Stimulated activated CD4-positive, alpha-beta T cell treated with anti-CD3 and anti-CD28 coated beads, Interleukin-2, amount 100 ng/mL, for 4 hours (primary cell): ENCODE results near the gene TBC1D14.
"Not testable (repeated sequence)": the region's sequence is repeated elsewhere in the genome, so short reads cannot be mapped to it uniquely, and the experiment has no call there.

Experiments used
- DNase-seq: peaks from one replicate; pipeline ENCODE4 v3.0.0-alpha.2; 2020; ENCODE audit warnings: low read depth

TBC1D14 gene

GRCh38 chr4:6890358-6890757 is 19.3 kb upstream of the TBC1D14 start:
- DNase-seq = no peak

DNA sequence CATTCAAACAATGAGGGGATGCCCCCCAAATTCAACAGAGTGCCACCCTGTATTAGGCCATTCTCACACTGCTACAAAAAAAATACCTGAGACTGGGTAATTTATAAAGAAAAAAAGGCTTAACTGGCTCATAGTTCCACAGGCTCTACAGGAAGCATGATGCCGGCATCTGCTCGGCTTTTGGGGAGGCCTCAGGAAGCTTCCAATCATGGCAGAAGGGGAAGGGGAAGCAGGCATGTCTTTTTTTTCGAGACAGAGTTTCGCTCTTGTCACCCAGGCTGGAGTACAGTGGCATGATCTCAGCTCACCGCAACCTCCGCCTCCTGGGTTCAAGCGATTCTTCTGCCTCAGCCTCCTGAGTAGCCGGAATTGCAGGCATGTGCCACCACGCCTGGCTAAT is 18.7 kb upstream of the TBC1D14 start:
- DNase-seq = not testable (repeated sequence)

GRCh38 chr4:6891436-6892170 is 18.0 kb upstream of the TBC1D14 start:
- no peak for DNase-seq

DNA sequence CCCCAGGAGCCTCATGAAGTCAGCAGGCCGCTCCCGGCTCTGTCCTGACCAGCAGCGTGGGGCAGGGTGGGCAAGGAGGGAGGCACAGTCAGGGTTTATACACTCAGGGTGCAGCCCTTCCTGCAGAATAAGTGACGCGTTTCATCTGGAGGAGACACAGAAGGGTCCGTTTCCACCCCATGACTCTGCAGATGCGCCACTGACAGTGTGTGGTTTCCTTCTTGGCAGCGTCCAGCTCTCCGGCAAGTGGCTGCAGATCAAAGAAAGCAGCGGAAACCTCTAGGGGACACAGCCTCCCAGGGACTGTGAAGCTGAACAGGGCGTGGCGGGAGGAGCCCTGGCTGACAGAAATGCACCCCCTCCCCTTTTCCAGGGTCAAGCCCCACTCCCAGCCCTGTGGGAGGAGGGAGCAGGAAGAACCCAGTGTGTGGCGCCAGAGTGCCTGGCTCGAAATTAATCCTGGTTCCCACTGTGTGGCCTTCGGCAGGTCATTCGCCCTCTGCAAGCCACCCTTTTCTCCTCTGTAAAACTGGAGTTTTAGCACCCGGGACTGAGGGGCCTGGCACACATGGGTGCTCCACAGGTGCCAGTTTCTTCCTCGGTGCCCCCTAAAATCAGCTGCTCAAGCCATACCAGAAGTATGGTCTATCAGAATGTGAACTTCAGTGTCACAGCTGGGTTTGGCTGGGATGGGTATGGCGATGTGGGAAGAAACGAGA is 17.3 kb upstream of the TBC1D14 start:
- DNase-seq = no peak

- DNase-seq = no peak
Measured at GRCh38 chr4:6892909-6893202, 16.8 kb upstream of the TBC1D14 start.

DNA sequence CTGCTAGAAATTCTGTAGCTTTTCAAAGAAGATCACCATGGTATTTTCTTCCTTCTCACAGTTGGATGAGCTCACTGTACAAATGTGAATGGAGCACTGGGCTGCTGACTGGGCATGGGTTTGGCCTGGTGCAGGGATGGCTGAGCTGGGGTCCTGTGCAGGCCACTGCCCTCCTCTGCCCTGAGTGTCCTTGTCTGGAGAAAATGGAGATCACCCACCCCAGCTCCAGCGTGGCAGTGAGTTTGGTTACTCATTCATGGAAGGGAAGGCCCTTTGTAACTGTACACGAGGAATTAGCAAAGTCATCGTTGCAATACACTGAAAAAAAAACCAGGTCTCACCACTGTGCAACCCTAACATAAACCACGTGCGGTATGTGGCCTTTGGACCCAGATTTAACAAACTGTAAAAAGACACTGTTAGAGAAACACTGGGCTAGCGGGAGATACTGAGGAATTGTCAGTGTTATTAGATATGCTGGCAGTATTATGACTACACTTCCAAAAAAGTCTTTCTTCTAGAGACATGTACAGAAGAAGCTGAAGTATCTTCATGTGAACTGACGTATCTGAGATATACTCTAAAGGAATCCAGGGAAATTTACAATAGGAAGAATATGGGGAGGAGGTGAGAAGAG is 16.1 kb upstream of the TBC1D14 start:
- DNase-seq = no peak

- DNase-seq = no peak
Measured at GRCh38 chr4:6894086-6894478, 15.5 kb upstream of the TBC1D14 start.

- no peak for DNase-seq
Measured at GRCh38 chr4:6894528-6895498, 14.8 kb upstream of the TBC1D14 start.

- DNase-seq = no peak
Measured at GRCh38 chr4:6896035-6896434, 13.6 kb upstream of the TBC1D14 start.

DNA sequence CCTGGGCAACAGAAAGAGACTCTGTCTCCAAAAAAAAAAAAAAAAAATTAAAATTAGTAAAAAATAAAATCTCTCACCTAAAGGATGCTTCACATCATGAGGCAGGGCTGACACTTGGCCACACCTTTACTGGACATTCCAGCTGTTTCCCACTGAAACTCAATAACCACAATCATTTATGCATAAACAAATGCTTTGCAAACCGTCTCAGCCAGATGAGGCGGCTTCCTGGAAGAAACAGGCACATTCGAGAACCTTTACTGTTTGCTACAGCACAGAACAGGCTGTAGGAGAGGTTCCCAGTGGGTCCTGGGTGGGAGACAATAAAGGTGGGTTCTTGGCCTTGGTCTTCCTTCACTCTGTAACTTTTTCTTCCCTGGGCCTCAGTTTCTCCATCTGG is 10.9 kb upstream of the TBC1D14 start:
- no peak for DNase-seq

DNA sequence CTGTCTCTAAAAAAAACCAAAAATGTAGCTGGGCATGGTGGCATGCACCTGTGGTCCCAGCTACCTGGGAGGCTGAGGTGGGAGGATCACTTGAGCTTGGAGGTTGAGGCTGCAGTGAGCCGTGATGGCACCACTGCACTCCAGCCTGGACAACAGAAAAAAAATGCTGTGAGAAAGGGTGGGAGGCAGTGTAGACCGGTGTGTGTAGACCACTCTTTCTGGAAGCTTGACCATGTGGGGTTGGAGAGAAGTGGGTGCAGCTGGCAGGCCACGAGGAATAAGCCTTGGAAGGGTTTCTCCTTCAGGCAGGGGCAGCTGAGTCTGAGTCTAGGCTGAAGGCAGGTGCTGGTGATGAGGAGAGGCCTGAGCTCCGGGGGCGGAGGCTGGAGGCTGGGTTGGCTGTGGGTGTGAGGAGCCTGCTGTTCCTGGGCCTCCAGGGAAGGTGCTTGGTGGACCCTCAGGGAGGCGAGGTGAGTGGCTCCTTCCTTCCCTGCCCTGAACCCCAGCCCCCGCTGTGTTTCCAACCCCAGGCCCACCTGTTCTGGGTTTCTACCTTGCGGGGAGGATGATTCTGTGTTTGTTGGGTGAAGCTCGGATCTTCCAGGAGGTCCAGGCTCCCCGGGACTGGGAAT is 9.3 kb upstream of the TBC1D14 start:
- DNase-seq = no peak

DNA sequence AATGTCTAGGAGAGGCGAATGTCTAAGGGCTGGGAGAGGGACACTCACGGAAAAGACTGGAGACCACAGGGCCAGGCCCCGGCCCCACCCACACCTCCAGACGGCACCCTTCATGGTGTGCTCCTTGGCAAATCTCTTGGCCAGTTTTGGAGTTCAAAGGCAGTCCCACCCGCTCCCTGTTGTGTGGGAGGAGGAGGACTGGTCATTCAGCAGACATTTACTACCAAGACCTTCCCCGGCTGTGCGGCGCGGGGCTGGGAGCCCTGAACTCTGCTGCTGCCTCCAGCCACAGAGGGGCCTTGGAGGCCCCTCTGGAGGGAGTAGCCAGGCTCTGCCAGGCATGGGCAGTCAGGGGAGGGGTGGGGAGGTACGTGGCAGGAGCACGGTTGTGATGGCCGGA is 8.7 kb upstream of the TBC1D14 start:
- DNase-seq = no peak

GRCh38 chr4:6901669-6902317 is 7.8 kb upstream of the TBC1D14 start:
- no peak for DNase-seq

DNA sequence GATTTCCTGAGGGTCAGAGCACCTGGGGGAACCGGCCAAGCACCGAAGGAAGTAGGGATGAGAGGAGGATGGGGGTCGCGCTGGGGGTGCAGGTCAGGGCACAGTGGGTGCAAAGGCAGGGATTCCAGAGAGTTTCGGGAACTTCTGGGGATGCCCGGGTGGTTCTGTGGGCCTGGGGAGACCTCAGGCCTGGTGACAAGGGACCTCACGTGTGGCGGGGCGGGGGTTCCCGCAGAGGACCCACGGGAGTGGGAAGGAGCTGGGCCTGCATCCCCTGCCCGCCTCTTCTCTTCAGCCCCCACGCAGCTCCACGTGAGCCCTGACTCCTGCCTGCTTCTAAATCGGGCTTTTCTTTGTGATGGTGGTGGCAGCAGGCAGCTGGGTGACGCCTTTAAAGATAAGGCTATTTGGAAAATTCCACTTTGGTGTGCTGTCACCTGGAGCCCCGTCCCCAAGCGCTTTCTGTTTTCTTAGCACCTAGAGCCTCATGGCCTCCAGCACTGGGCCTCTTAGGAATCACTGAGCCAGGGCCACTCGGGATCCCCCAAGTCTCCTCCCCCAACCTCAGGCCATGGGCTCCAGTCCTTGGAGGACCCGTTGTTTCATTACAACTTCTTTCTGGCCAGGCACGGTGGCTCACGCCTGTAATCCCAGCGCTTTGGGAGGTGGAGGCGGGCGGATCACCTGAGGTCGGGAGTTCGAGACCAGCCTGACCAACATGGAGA is 7.1 kb upstream of the TBC1D14 start:
- DNase-seq = no peak

DNA sequence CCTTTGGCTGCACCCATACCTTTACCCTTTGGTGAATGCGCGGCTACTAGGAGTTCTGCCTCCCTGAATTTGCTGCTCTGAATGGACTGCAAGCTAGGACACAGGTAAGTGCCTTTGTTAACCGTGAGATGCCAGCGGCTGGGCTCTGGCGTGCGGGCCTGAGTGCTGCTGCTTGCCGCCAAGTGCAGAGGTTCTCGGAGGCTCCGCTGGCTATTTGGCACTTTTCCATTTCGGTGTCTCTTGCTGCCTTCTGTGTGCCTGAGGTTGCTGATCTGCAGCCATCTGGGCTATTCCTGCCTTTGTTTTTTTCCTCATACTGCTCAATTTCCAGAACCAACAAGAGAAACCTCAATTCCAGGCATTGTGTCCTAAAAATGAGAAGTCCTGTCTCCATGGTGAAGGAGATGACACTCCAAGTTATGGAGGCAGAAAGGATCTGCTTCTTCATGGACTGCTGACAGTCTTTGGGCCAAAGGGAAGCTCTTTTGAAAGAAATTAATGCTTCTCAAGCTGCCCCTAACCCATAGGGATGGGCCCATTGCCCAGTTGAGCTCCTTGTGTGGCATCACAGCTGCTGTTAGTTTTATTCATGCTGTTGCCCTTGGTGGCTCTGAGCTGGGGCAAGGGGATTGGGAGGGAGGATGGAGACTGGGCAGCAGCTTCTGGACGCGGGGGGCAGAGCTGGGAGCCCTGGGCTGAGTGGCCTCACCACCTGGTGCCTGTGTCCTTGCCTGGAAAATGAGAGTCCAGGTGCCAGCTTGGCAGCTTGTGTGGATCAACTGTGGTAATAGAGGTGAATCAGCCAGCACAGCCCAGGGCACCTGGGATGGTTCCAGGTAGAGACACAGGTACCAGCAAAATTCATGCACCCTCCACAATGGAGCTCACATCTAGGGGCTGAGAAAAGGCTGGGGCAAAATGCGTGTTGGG is 3.8 kb upstream of the TBC1D14 start:
- DNase-seq = no peak

- DNase-seq = not testable (repeated sequence)
Measured at GRCh38 chr4:6906486-6906885, 3.1 kb upstream of the TBC1D14 start.

DNA sequence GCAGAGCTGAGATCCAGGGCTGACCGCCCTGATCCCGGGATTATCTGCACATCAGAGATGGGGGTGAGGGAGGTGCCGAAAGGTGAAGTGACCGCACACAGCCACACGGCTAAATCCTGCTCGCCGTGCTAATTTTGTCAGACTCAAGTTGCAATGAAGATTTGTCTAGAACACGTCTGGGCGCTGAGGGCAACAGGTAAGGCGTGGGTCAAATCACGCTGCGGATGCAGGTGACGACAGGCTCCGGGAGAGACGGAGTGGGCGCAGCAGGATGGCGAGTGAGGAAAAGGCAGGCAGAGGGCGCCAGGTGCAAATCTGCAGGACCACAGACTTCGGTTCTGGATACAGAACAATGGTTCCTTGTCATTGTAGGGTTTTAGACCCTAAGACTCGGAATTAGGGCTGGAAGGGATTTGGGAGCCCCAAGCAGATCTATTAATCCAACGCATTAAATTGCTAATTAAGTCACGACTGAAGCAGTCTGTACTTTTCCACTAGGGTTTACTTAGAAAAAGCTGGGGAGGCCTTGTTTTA is 1.9 kb upstream of the TBC1D14 start:
- DNase-seq = no peak

DNA sequence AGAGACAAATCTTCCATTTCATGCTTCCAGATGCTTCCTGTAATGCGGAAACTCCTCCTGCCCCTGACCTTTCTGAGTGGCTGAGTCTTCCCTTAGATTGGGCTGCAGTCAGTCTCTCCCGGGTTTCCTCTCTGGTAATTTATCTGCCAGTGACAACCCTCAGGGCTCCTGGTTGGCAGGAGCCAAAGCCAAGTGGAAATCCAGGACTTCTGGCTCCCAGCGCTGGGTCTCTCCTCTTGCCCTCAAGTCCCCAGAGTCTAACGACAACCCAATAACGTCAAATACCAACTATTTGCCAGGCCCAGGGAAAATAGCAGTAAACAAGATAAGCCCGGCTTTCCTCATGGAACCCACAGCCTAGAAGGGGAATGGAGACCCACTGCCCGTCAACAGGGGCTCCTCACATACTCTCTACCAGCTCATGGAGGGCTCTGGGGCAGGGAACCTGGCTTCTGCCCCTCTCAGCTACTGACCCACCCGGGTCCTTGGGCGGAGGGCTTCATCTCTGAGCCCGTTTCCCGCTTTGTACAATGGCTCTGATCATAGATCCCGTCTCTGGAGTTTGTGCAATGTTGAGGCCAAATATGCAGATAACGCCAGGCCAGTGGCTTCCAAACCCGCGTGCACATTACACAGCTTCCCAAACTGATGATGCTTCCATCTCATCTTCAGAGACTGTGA is 1.1 kb upstream of the TBC1D14 start:
- no peak for DNase-seq

GRCh38 chr4:6909970-6910339 is 329 bp downstream of the TBC1D14 start:
- DNase-seq = peak; percentile 26
